Naive B cell (primary cell): ENCODE data around the gene FBXL4. TPM values are rescaled to one million over a fixed set of nuclear protein-coding genes. Genes with fewer than 3 reads are reported as not detected.
"Not testable (repeated sequence)": the region's sequence is repeated elsewhere in the genome, so short reads cannot be mapped to it uniquely, and the experiment has no call there.

Source experiments
- ATAC-seq, 2 donors: fragments of 150-1000 bp; cut with Tn5 transposase; 2 replicates each; pipeline ENCODE4 v1.10.0; 2021; ENCODE audit warnings: low read depth in 2 of 2, mild to moderate bottlenecking in 2 of 2, moderate library complexity in 2 of 2
- DNase-seq: peaks from one replicate; pipeline ENCODE4 v3.0.0; 2022
- H3K27ac Mint-ChIP-seq, 6 donors: one replicate each; pipeline ENCODE4 v1.8.0; 2020 to 2022; ENCODE audit warnings: mild to moderate bottlenecking in 6 of 6, mixed read lengths in 6 of 6, moderate library complexity in 5 of 6, inconsistent platforms in 2 of 6
- H3K27me3 Mint-ChIP-seq, 3 donors: one replicate each; pipeline ENCODE4 v1.8.0; 2021 to 2022; ENCODE audit warnings: mixed read lengths in 3 of 3, mild to moderate bottlenecking in 1 of 3
- H3K36me3 Mint-ChIP-seq, 2 donors: one replicate each; pipeline ENCODE4 v1.8.0; 2020 to 2022; ENCODE audit warnings: mixed read lengths in 2 of 2, inconsistent platforms in 1 of 2, mild to moderate bottlenecking in 1 of 2
- H3K4me1 Mint-ChIP-seq, 3 donors: one replicate each; pipeline ENCODE4 v1.8.0; 2020 to 2022; ENCODE audit warnings: mixed read lengths in 3 of 3, inconsistent platforms in 1 of 3, mild to moderate bottlenecking in 1 of 3, moderate library complexity in 1 of 3
- H3K4me3 Mint-ChIP-seq, 8 donors: one replicate each; pipeline ENCODE4 v1.8.0; 2020 to 2022; ENCODE audit warnings: mild to moderate bottlenecking in 8 of 8, mixed read lengths in 8 of 8, moderate library complexity in 8 of 8, inconsistent platforms in 2 of 8
- H3K9me3 Mint-ChIP-seq, 7 donors: one replicate each; pipeline ENCODE4 v1.8.0; 2020 to 2022; ENCODE audit warnings: mixed read lengths in 7 of 7, mild to moderate bottlenecking in 5 of 7, inconsistent platforms in 2 of 7, moderate library complexity in 1 of 7
- polyA plus RNA-seq, 6 donors: library from polyadenylated mRNA; unstranded; fragments of 300-500 nt; fragmentation: Illumina TruSeq; gene quantifications; one replicate each; pipeline ENCODE4 v1.2.3, GENCODE V29; 2021; ENCODE audit warnings: low read depth in 6 of 6

FBXL4 gene
- polyA plus RNA-seq, 6 donors from 2014 or later = 13.2 to 23.2 (median 18.5) TPM

DNA sequence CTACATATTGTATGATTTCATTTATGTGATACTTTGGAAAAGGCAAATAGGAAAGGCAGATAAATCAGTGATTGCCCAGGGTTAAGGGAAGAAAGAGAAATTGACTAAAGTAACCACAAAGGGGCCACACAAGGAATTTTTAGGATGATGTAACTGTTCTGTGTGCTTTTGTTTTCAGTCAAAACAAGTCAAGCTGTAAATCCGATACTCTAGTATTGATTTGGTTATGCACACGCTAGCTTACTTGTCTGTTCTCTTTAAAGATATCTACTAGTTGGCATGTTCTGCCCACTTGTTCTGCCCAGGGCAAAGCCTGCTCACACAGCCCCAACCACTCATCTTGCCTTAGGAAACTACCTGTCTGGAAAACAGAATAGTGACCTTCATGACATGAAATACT is 6.4 kb downstream of the FBXL4 start:
- H3K4me1 Mint-ChIP-seq = peaks cover 23 to 56% (median 42%) of the 10 kb centered on the region in 3 donors
- DNase-seq = no peak
- no peaks in the 10 kb centered on the region for H3K27me3 Mint-ChIP-seq
- no peak overlapping the region for H3K27ac Mint-ChIP-seq
- no peak for ATAC-seq
- peaks cover 25 to 41% of the 10 kb centered on the region in 2 donors for H3K36me3 Mint-ChIP-seq
- H3K9me3 Mint-ChIP-seq = peaks cover 0 to 41% (median 17%) of the 10 kb centered on the region in 7 donors
- no peak overlapping the region for H3K4me3 Mint-ChIP-seq

DNA sequence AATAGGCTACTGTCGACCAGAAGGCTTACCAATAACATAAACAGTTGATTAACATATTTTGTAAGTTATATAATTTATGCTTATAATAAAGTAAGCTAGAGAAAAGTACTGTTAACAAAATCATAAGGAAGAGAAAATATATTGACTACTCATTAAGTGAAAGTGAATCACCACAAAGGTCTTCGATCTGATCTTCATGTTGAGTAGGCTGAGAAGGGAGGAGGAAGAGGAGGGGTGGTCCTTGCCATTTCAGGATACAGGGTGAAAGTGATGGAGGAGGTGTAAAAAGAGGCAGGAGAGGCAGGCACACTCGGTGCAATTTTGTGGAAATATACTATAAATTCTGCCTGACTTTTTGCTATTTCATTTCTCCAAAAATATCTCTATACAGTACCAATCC is 10.4 kb downstream of the FBXL4 start:
- H3K4me1 Mint-ChIP-seq = peaks cover 28 to 58% (median 40%) of the 10 kb centered on the region in 3 donors
- H3K4me3 Mint-ChIP-seq = no peak overlapping the region
- peaks cover 0 to 30% (median 17%) of the 10 kb centered on the region in 7 donors for H3K9me3 Mint-ChIP-seq
- ATAC-seq (no peak), DNase-seq (no peak)
- no peaks in the 10 kb centered on the region for H3K27me3 Mint-ChIP-seq
- peaks cover 37 to 38% of the 10 kb centered on the region in 2 donors for H3K36me3 Mint-ChIP-seq
- H3K27ac Mint-ChIP-seq = peak overlapping the region in 1 of 6 donors; percentile 29

DNA sequence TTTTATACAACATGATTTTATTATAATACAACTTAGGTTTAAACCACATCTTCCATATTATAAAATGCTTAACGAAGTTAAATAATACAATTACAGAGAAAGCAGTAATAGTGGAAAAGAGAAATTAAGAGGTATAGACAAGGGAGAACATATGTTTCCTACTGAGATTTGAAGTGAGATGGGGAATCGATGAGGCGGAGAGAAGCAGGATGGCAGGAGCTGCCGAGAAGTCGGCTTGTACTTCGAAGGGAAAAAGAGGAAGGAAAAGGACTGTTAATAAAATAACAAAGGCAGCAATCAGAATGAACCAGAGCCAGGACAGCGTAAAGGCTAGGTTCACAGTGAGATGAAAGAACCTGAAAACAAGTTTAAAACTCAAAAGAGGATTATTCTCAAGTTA is 15.4 kb downstream of the FBXL4 start:
- DNase-seq (no peak), ATAC-seq (peak; percentile 55 to 63)
- no peaks in the 10 kb centered on the region for H3K27me3 Mint-ChIP-seq
- H3K27ac Mint-ChIP-seq = peak overlapping the region; percentile 1 to 61 (median 35)
- peaks cover 38 to 60% (median 57%) of the 10 kb centered on the region in 3 donors for H3K4me1 Mint-ChIP-seq
- peak overlapping the region in 7 of 8 donors; percentile 37 to 68 (median 45) for H3K4me3 Mint-ChIP-seq
- no peaks in the 10 kb centered on the region for H3K9me3 Mint-ChIP-seq
- peaks cover 9 to 20% of the 10 kb centered on the region in 2 donors for H3K36me3 Mint-ChIP-seq

DNA sequence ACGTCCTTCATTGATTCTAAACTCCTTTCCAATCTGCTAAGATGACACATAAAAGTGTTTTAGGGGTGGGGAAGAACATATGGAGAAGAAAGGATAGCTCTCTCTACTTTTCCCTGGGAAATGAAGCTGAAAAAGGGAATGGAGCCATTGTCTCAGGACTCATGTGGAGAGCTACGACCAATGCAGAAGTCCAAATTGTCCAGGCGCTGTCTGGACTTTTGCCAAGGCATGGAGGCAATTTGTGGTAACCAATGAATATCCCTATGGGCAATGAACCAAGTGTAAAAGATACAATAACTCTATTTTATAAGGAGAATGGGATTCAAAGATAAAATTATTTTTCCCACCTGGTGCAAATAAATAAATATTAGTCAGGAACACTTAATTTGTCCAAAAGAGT is 16.1 kb downstream of the FBXL4 start:
- peaks cover 38 to 56% (median 56%) of the 10 kb centered on the region in 3 donors for H3K4me1 Mint-ChIP-seq
- H3K27me3 Mint-ChIP-seq = no peaks in the 10 kb centered on the region
- H3K4me3 Mint-ChIP-seq = peak overlapping the region in 1 of 8 donors; percentile 4
- H3K36me3 Mint-ChIP-seq = peaks cover 9 to 20% of the 10 kb centered on the region in 2 donors
- H3K9me3 Mint-ChIP-seq = no peaks in the 10 kb centered on the region
- DNase-seq = no peak
- H3K27ac Mint-ChIP-seq = peak overlapping the region in 1 of 6 donors; percentile 58
- no peak for ATAC-seq

DNA sequence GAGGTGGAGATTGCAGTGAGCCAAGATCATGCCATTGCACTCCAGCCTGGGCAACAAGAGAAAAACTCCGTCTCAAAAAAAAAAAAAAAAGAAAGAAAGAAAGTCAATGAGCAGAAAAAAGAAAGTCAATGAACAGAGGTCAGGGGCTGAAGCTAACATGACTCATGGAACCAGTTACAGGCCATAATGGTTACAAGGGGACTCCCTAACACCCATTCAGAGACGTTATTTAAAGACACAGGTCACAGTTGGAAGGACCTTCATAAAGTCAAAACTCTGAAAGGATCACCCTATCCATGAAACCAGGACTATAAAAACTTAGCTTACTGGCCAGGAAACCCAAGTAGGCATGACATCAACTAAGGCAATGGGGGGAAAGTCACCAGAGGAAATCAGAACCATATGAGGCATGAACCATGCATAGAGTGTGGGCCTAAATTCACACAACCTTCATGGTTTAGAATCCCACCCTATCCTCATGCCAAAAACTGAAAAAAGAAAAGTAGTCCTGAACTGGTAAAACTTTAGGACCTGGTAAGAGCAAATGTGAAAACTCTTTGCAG is 18.2 kb downstream of the FBXL4 start:
- Mint-ChIP-seq H3K36me3 (peaks cover 17 to 20% of the 10 kb centered on the region in 2 donors), H3K27ac (peak overlapping the region in 2 of 6 donors; percentile 15 to 35), H3K4me3 (peak overlapping the region in 1 of 8 donors; percentile 13)

DNA sequence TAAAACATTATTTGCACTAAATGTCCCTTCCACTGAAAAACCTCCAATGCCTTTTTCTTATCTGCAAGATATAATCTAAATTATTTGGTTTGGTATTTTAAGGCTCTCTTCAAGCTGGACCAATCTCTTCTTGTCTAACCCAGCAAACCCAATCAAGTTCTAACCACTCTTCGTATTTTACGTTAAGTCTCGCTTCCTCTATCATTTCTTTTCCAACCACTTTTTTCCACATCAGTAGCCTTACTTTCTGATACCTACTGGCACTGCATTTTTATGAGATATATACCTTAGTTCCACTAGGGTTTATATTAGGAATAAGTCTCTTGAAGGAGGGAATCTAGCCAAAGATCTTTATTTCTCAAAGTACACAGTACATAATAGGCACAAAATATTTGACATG is 19.1 kb downstream of the FBXL4 start:
- no peak for DNase-seq
- Mint-ChIP-seq H3K4me1 (peaks cover 28 to 47% (median 45%) of the 10 kb centered on the region in 3 donors), H3K27ac (peak overlapping the region in 1 of 6 donors; percentile 17), H3K27me3 (no peaks in the 10 kb centered on the region), H3K9me3 (no peaks in the 10 kb centered on the region), H3K36me3 (peaks cover 9 to 13% of the 10 kb centered on the region in 2 donors), H3K4me3 (peak overlapping the region in 1 of 8 donors; percentile 50)
- peak in 1 of 2 donors; percentile 25 for ATAC-seq

More for the DNA sequence above, 18.2 kb downstream of the FBXL4 start:
- H3K4me1 Mint-ChIP-seq = peaks cover 32 to 56% (median 51%) of the 10 kb centered on the region in 3 donors
- ATAC-seq = no peak
- H3K9me3 Mint-ChIP-seq = no peaks in the 10 kb centered on the region
- no peak for DNase-seq
- no peaks in the 10 kb centered on the region for H3K27me3 Mint-ChIP-seq

DNA sequence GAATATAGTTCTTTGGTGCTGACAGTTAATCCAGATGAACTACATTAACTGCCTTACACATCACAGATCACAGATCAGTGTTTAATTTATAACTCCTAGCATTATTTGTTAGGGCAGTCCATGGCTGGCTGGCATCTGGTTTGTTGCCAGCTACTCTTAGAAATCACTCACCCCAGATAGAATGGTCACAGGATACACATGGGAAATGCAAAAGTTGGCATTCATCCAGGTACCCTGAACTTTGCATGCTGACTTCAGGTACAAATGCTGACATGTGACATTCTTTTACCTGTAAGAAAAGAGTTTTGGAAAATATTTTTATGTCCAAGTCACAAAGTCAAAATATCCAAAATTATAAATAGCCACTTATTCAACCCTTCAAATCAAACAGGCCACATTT is 20.2 kb downstream of the FBXL4 start:
- no peak for DNase-seq

DNA sequence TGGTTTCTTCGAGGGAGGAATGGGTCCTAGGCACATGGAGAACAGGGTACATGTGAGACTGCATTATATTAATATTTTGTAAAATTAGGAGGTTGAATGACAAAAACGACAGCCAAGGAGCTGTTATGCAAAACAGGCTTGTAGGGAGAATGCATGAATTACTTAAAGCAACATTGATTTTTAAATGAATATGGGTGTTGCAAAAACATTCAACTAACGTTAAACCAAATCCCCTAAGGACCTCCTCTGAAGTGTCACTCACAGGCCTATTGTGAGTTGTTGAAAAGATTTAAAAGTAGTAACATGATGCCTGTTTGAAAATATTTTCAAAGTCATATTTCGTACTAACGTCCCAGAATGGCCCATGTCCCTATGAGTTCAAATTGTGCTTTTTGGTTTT is 21.9 kb downstream of the FBXL4 start:
- Mint-ChIP-seq H3K9me3 (no peaks in the 10 kb centered on the region), H3K4me3 (no peak overlapping the region), H3K4me1 (peaks cover 17 to 40% (median 20%) of the 10 kb centered on the region in 3 donors), H3K36me3 (peaks cover 9 to 18% of the 10 kb centered on the region in 2 donors), H3K27me3 (no peaks in the 10 kb centered on the region), H3K27ac (no peak overlapping the region)
- ATAC-seq (no peak), DNase-seq (no peak)

More for the DNA sequence above, 20.2 kb downstream of the FBXL4 start:
- H3K9me3 Mint-ChIP-seq = no peaks in the 10 kb centered on the region
- H3K4me1 Mint-ChIP-seq = peaks cover 24 to 40% (median 34%) of the 10 kb centered on the region in 3 donors
- peak overlapping the region in 1 of 6 donors; percentile 15 for H3K27ac Mint-ChIP-seq
- no peak overlapping the region for H3K4me3 Mint-ChIP-seq
- H3K36me3 Mint-ChIP-seq = peaks cover 9 to 18% of the 10 kb centered on the region in 2 donors
- no peaks in the 10 kb centered on the region for H3K27me3 Mint-ChIP-seq
- no peak for ATAC-seq

DNA sequence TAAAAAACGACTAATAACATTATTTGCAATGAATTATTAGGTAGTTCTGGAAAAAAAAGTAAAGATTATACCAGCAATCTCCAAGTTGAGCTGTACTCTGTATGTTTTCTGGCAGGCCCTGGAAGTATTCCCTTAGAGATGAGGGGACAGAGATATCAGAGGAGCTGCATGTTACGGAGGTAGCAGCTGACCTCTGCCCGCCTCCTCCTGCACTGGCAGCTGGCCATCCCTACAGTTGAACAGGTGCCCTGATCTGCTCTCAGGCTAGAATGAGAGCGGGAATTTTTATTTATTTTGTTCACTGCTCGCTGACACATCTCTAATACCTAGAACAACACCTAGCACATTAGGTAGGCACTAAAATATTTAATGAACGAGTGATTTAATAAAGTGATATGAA is 23.1 kb downstream of the FBXL4 start:
- DNase-seq = no peak
- H3K36me3 Mint-ChIP-seq = peaks cover 9 to 18% of the 10 kb centered on the region in 2 donors
- no peaks in the 10 kb centered on the region for H3K9me3 Mint-ChIP-seq
- H3K4me1 Mint-ChIP-seq = peaks cover 12 to 34% (median 16%) of the 10 kb centered on the region in 3 donors
- H3K27ac Mint-ChIP-seq = no peak overlapping the region
- no peaks in the 10 kb centered on the region for H3K27me3 Mint-ChIP-seq
- ATAC-seq = no peak
- H3K4me3 Mint-ChIP-seq = no peak overlapping the region

DNA sequence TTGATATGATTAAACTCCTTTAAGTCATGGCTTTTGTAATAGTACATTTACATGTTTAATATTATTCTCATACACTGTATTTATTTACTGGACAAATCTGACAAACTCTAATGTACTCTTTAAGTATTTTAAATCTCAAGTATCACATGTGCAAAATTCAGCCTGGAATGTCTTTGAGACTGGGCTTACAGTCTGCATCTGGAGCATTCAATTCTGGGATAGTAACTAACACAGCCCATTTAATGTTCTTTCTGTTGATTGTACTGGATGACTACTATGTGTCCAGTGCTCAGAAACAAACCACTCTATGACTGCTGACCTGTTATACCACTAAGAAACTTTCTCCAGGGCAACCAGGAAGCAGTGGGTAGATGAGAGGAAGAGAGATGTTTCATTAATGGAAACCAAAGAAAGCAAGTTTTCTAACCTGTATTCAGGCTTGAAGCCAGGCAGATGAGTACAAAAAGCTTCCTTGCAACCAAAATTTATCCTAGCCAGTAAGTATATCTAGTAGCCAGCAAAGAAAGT is 26.8 kb downstream of the FBXL4 start:
- Mint-ChIP-seq H3K4me1 (peaks cover 0 to 15% (median 7%) of the 10 kb centered on the region in 3 donors), H3K36me3 (peaks cover 9 to 17% of the 10 kb centered on the region in 2 donors), H3K27ac (peak overlapping the region in 1 of 6 donors; percentile 8), H3K4me3 (no peak overlapping the region), H3K27me3 (no peaks in the 10 kb centered on the region), H3K9me3 (no peaks in the 10 kb centered on the region)
- ATAC-seq (no peak), DNase-seq (no peak)

DNA sequence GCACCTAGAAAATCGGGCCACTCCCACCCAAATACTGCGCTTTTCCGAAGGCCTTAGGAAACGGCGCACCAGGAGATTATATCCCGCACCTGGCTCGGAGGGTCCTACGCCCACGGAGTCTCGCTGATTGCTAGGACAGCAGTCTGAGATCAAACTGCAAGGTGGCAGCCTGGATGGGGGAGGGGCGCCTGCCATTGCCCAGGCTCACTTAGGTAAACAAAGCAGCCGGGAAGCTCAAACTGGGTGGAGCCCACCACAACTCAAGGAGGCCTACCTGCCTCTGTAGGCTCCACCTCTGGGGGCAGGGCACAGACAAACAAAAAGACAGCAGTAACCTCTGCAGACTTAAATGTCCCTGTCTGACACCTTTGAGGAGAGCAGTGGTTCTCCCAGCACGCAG is 36.8 kb downstream of the FBXL4 start:
- peaks cover 4 to 32% (median 22%) of the 10 kb centered on the region in 7 donors for H3K9me3 Mint-ChIP-seq
- H3K4me1 Mint-ChIP-seq, H3K27ac Mint-ChIP-seq, DNase-seq, ATAC-seq, H3K4me3 Mint-ChIP-seq, H3K27me3 Mint-ChIP-seq: not testable (repeated sequence)
- H3K36me3 Mint-ChIP-seq = peaks cover 38 to 52% of the 10 kb centered on the region in 2 donors

DNA sequence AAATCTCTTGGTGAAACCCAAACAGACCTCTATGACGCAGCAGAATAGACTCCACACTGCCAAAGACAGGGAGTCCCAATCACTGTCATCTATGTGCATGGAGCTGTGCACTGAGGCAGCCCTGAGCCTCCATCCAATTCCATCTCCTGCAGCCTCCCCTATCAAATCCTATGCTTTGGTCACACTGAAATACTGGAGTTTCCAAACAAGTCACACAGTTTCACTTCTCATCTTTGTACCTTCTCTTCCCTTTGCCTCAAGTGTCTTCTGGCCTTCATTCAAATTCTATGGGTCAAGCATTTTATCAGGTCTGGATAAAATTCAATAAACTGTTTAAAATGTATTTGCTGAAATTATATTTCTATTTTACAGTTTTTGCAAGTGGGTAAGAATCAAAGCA is 38.5 kb downstream of the FBXL4 start:
- Mint-ChIP-seq H3K4me1 (peaks cover 0 to 6% (median 6%) of the 10 kb centered on the region in 3 donors), H3K27me3 (no peaks in the 10 kb centered on the region), H3K9me3 (peaks cover 4 to 32% (median 22%) of the 10 kb centered on the region in 7 donors), H3K36me3 (peaks cover 52 to 53% of the 10 kb centered on the region in 2 donors), H3K4me3 (no peak overlapping the region), H3K27ac (no peak overlapping the region)
- ATAC-seq (no peak), DNase-seq (no peak)

DNA sequence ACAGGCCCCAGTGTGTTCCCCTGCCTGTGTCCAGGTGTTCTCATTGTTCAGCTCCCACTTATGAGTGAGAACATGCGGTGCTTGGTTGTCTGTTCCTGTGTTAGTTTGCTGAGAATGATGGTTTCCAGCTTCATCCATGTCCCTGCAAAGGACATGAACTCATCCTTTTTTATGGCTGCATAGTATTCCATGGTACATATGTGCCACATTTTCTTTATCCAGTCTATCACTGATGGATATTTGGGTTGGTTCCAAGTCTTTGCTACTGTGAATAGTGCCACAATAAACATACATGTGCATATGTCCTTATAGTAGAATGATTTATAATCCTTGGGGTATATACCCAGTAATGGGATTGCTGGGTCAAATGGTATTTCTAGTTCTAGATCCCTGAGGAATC is 41.4 kb downstream of the FBXL4 start:
- not testable (repeated sequence) for DNase-seq, H3K4me1 Mint-ChIP-seq, ATAC-seq, H3K4me3 Mint-ChIP-seq, H3K27me3 Mint-ChIP-seq, H3K9me3 Mint-ChIP-seq, H3K27ac Mint-ChIP-seq
- H3K36me3 Mint-ChIP-seq = peaks cover 39 to 53% of the 10 kb centered on the region in 2 donors

DNA sequence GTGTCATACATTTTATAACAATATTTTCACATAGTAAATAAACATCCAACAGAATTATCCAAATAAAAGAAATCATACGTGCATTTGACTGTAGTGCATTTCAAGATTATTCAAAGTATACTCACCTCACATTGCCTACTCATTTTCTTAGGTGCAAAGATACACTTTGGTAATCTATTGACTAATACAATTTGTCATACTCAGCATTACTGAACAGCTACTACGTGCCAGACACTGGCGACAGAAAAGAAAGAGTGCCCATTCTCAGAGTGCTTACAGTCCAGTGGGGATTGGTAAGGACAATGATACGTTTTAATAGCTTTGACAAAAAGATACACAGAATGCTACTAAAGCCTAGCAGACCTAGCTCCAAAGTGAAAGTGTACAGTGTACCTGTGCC is 42.0 kb downstream of the FBXL4 start:
- no peaks in the 10 kb centered on the region for H3K27me3 Mint-ChIP-seq

More for the DNA sequence above, 42.0 kb downstream of the FBXL4 start:
- Mint-ChIP-seq H3K36me3 (peaks cover 44 to 59% of the 10 kb centered on the region in 2 donors), H3K27ac (no peak overlapping the region), H3K4me1 (peaks cover 0 to 10% (median 6%) of the 10 kb centered on the region in 3 donors), H3K9me3 (peaks cover 0 to 9% (median 3%) of the 10 kb centered on the region in 7 donors), H3K4me3 (no peak overlapping the region)
- ATAC-seq (no peak), DNase-seq (no peak)
